ENCODE results near the gene SPATA31E1.
A peak's percentile ranks its signal among the peaks of the same experiment; 100 is the strongest.
"Not testable (repeated sequence)": the region's sequence is repeated elsewhere in the genome, so short reads cannot be mapped to it uniquely, and the experiment has no call there.

SPATA31E1 gene

GRCh38 chr9:87909310-87910041 is 26.8 kb downstream of the SPATA31E1 start:
- DNase-seq: peak in 1 of 2 experiments; percentile 7

DNA sequence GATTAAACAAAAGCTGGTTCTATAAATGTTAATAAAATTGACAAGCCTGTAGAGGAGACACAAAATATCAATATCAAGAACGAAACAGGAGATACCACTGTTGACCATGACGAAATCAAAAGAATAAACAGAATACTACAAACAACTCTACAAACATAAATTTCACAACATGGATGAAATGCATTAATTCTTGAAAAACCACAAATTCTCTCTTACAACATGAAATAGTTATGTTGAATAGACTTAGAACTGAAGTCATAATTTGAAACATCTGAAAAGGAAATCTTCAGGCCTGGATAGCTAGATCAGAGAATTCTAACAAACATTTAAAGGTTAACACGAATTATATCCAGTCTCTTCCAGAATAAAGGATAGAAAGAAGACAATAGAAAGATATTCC is 28.1 kb downstream of the SPATA31E1 start:
- TF ChIP-seq POLR2A (IDR thresholded peaks at IDR 0.05; ENCODE audit: low read length) (no peak), GATA1 (IDR thresholded peaks at IDR 0.05; ENCODE audit: low read depth, low read length) (no peak)

More at GRCh38 chr9:87909310-87910041, 26.8 kb downstream of the SPATA31E1 start:
- no peak for TF ChIP-seq POLR2A (IDR thresholded peaks at IDR 0.05; ENCODE audit: low read length)
- TF ChIP-seq GATA1 (IDR thresholded peaks at IDR 0.05; ENCODE audit: low read depth, low read length): no peak

DNA sequence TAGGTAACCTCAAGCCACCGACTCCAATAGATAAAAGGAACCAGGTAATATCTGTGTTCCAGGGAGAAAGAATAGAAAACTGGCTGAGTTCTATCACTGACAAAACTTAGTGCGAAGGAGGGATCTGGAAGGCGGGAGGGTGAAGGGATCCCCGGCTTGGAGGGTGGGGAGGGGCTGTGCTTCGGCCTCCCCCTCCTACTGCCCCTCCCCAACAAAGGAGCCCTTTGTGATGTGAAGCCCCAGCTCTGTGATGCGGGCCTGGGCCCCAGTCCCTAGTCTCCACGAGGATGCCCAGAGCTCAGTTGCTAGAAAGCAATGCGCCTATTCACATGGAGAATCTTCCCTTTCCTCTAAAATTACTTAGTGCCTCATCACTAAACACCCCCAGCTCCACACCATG is 35.0 kb downstream of the SPATA31E1 start, which contains the start of gene SPATA31C1:
Gene SPATA31C1 (plus strand): TSS at position 301 of the 400 bp plus-strand sequence.
- DNase-seq: not testable (repeated sequence)

More for the DNA sequence above, 28.1 kb downstream of the SPATA31E1 start:
- DNase-seq: no peak

DNA sequence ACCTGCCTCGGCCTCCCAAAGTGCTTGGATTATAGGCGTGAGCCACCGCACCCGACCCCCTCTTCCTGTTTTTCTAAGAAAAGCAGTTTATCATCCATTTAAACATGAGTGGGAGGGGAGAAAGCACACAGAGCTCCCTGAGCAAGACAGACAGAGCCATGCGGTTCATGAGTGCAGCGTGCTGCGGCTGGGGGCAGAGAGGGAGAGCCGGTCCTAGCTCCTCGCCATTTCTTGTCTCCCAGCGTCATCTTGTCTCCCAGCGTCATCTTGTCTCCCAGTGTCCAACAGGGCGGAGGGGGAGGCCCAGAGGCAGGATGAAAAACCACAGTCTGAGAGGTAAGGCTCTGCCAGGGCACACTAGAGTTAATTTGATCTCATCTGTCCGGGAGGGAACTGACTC is 36.3 kb downstream of the SPATA31E1 start:
- DNase-seq: not testable (repeated sequence)

- DNase-seq: not testable (repeated sequence)
Observed at GRCh38 chr9:87921561-87921960, 38.9 kb downstream of the SPATA31E1 start.

GRCh38 chr9:87923012-87923411 is 40.3 kb downstream of the SPATA31E1 start:
- DNase-seq: not testable (repeated sequence)

GRCh38 chr9:87924851-87925250 is 42.2 kb downstream of the SPATA31E1 start:
- DNase-seq: not testable (repeated sequence)

GRCh38 chr9:87929152-87929551 is 46.5 kb downstream of the SPATA31E1 start:
- not testable (repeated sequence) for DNase-seq

DNA sequence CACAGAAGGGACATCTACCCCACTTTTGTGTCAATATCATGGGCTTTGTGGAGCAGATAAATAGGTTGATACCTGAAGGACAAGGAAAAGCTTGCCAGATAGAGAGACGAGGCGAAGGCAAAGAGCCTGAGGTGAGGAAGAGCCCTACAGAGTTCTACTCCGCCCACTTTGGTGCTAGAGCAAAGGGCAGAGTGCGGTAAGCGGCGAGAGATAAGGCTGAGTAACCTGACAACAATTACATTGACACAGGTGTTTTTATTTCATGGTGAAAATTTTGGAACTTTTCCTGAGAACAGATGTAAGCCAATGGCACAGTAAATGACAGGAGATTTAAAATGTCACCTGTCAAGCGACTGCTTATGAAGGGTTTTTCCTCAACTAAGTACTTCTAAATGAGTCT is 51.8 kb downstream of the SPATA31E1 start:
- DNase-seq: not testable (repeated sequence)

DNA sequence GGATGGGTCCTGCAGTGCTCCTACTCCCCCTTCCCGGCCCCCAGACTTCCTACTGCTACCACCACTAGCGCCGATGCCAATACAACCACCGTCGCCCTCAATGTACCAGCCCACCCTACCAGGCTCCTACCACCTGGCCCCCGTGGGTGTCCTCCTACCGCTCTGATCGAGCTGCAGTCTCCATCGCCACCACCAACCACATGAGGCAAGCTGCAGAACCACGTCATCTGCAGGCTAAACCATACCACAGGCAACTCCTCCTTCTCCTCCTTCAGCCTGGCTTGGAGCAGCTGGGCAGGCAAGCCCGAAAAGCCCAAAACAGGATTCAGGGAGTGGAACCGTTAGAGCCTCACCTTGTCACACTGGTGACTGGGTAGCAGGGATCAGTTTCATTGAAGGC is 54.7 kb downstream of the SPATA31E1 start:
- not testable (repeated sequence) for DNase-seq

DNA sequence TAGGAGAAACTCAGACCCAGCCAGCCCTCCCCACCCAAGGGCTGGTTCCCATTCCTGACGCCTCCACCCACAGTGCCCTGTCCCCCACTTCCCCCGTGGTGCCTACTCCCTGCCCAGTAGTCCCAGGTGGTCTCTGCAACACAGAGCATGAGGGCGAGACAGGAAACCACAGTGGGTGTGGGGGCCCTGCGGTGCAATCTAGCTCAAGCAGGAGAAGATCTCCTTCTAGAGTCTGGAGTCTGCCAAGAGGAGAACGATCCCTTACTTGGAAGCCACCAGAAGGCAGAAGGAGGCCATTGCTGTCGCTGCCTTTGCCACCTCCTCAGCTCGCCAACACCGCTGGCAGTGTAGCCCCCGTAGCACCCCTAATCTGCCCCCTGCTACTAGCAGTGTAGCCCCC is 55.2 kb downstream of the SPATA31E1 start:
- DNase-seq: not testable (repeated sequence)

DNA sequence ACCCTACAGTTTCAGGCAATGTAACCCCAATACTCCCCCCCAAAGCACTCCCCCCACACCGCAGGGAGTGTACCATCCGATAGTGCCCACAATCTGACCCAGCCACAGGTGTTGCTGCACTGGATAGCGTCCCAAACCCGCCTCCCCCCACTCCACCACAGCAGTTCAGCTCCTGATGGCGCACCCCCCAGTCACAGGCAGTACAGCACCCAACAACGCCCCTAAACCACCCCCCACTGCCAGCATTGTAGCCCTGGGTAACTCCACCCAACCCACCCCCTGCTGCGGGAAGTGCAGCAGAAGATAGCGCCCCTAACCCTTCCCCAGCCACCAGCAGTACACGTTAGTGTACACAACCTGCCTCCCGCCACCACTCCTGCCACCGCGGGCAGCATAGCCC is 55.7 kb downstream of the SPATA31E1 start:
- not testable (repeated sequence) for DNase-seq

All from erythroblast (primary cell).